ENCODE data around the gene SAFB2. TPM values are rescaled to one million over a fixed set of nuclear protein-coding genes. Genes with fewer than 3 reads are reported as not detected.

SAFB2 gene
- total and polyA plus RNA-seq, 2 donors (not counting 1 experiment from before 2014, with no cell fraction given), result 76.5 to 242 TPM

DNA sequence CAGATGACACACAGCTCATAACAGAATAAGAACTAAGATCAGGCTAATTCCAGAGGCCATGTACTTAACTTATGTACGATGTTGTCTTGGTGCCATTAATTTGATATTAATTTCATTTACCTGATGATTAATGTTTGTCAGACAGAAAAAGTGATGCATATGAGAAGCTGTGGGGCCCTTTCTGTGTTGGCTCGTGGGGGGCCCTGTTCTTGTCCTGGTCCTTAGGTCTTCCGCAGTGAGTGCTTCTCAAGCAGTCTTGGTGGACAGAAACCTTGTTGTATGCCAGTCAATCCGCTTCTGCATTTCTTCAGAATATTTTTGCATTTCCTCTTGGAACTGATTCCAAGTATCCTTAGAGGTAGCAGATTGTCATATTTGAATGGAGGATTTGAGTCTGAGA, 20.5 kb upstream of the SAFB2 start:
- Mint-ChIP-seq H3K4me1 (peaks cover 13% of the 10 kb centered on the region), H3K9me3 (ENCODE audit: insufficient read depth) (no peaks in the 10 kb centered on the region), H3K4me3 (no peak overlapping the region), H3K27ac (no peak overlapping the region), H3K27me3 (no peaks in the 10 kb centered on the region)
- TF ChIP-seq EZH2 (IDR thresholded peaks at IDR 0.05; ENCODE audit: borderline replicate concordance, insufficient read depth, low read depth, low read length, poor library complexity, severe bottlenecking), result no peak
- TF ChIP-seq, protein P1, sequence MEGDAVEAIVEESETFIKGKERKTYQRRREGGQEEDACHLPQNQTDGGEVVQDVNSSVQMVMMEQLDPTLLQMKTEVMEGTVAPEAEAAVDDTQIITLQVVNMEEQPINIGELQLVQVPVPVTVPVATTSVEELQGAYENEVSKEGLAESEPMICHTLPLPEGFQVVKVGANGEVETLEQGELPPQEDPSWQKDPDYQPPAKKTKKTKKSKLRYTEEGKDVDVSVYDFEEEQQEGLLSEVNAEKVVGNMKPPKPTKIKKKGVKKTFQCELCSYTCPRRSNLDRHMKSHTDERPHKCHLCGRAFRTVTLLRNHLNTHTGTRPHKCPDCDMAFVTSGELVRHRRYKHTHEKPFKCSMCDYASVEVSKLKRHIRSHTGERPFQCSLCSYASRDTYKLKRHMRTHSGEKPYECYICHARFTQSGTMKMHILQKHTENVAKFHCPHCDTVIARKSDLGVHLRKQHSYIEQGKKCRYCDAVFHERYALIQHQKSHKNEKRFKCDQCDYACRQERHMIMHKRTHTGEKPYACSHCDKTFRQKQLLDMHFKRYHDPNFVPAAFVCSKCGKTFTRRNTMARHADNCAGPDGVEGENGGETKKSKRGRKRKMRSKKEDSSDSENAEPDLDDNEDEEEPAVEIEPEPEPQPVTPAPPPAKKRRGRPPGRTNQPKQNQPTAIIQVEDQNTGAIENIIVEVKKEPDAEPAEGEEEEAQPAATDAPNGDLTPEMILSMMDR (IDR thresholded peaks at IDR 0.05), result no peak
- no peak overlapping the region for H3K4me2 ChIP-seq (replicated peaks; ENCODE audit: low read depth, low read length, poor library complexity, severe bottlenecking)
- no peak overlapping the region for H3K27ac ChIP-seq (ENCODE audit: low read length in 2 of 2)
- ChIA-PET CTCF (interaction anchor here (0.6 kb wide), 1 partner anchor 1312 kb away, joined by 3 read pairs; no protein-coding TSS in a partner anchor), POLR2A (no interaction called here)
- peaks cover 98% of the 10 kb centered on the region for H3K79me2 ChIP-seq (ENCODE audit: control insufficient read depth, insufficient read depth, low read length)
- H3K9me3 ChIP-seq (ENCODE audit: control extremely low read depth in 1 of 3, control insufficient read depth in 2 of 3, insufficient read depth in 1 of 3, low read length in 2 of 3), result no peaks in the 10 kb centered on the region
- peaks cover 0 to 66% of the 10 kb centered on the region in 2 experiments for H3K36me3 ChIP-seq (replicated peaks in 1 of 2; ENCODE audit: control extremely low read depth in 1 of 2, control insufficient read depth in 1 of 2, extremely low read depth in 1 of 2, insufficient read depth in 2 of 2, low read length in 1 of 2)
- DNase-seq, result no peak
- peaks cover 97% of the 10 kb centered on the region for H4K20me1 ChIP-seq (ENCODE audit: control insufficient read depth, insufficient read depth, low read length, poor library complexity, severe bottlenecking)
- H3K27me3 ChIP-seq (replicated peaks in 1 of 4; ENCODE audit: control extremely low read depth in 1 of 4, control insufficient read depth in 3 of 4, insufficient read depth in 4 of 4, low read length in 3 of 4), result no peaks in the 10 kb centered on the region
- H3K4me1 ChIP-seq (ENCODE audit: control insufficient read depth in 2 of 2, insufficient read depth in 2 of 2, low read length in 2 of 2), result no peaks in the 10 kb centered on the region
- 91% methylated on average over 3 of the region's 4 CpGs for WGBS (ENCODE audit: insufficient coverage)
- intact Hi-C loops (cut with micrococcal nuclease), result no loop called here
- no peak overlapping the region for H3K4me3 ChIP-seq (ENCODE audit: control extremely low read depth in 1 of 5, extremely low read depth in 1 of 5, insufficient read depth in 1 of 5, low read depth in 2 of 5, low read length in 4 of 5)
- no peak overlapping the region for H2AFZ ChIP-seq (ENCODE audit: insufficient read depth, low read depth, low read length, poor library complexity, severe bottlenecking)
- no peak for ATAC-seq (ENCODE audit: low read depth)
- no peak overlapping the region for H3K9ac ChIP-seq (ENCODE audit: low read length)

DNA sequence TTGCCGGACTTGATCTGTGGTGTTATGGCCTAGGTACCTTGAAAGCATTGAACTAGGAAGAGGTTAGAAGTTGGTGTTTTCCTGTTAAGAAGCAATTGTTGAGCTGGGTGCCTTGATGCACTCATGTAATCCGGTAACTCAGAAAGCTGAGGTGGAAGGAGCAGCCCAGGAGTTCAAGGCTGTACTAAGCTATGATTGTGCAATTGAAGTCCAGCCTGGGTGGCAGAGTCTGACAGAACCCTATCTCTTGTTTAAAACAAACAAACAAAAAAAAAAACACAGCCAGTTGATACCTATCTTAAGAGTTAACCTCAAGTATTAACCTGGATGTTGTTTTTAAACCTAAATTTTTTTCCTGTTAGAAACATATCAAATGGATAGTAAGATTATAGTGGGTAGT, 19.6 kb upstream of the SAFB2 start:
- ATAC-seq (ENCODE audit: low read depth) (no peak), DNase-seq (no peak)
- no peak overlapping the region for H3K27ac ChIP-seq (ENCODE audit: low read length in 2 of 2)
- Mint-ChIP-seq H3K27ac (no peak overlapping the region), H3K27me3 (no peaks in the 10 kb centered on the region), H3K9me3 (ENCODE audit: insufficient read depth) (no peaks in the 10 kb centered on the region), H3K4me1 (peaks cover 20% of the 10 kb centered on the region), H3K4me3 (no peak overlapping the region)
- no peak for TF ChIP-seq EZH2 (IDR thresholded peaks at IDR 0.05; ENCODE audit: borderline replicate concordance, insufficient read depth, low read depth, low read length, poor library complexity, severe bottlenecking)
- TF ChIP-seq, protein P1 (IDR thresholded peaks at IDR 0.05), result no peak
- CTCF ChIA-PET, result interaction anchor here (0.6 to 1.0 kb wide), 2 partner anchors 30 to 1312 kb away, joined by 3 read pairs; no protein-coding TSS in a partner anchor
- no peaks in the 10 kb centered on the region for H3K9me3 ChIP-seq (ENCODE audit: control extremely low read depth in 1 of 3, control insufficient read depth in 2 of 3, insufficient read depth in 1 of 3, low read length in 2 of 3)
- H2AFZ ChIP-seq (ENCODE audit: insufficient read depth, low read depth, low read length, poor library complexity, severe bottlenecking), result no peak overlapping the region
- 100% methylated on average over 1 of the region's 2 CpGs for WGBS (ENCODE audit: insufficient coverage)
- peaks cover 100% of the 10 kb centered on the region for H3K79me2 ChIP-seq (ENCODE audit: control insufficient read depth, insufficient read depth, low read length)
- H3K4me1 ChIP-seq (ENCODE audit: control insufficient read depth in 2 of 2, insufficient read depth in 2 of 2, low read length in 2 of 2), result no peaks in the 10 kb centered on the region
- no peaks in the 10 kb centered on the region for H3K27me3 ChIP-seq (replicated peaks in 1 of 4; ENCODE audit: control extremely low read depth in 1 of 4, control insufficient read depth in 3 of 4, insufficient read depth in 4 of 4, low read length in 3 of 4)
- POLR2A ChIA-PET, result no interaction called here
- no peak overlapping the region for H3K9ac ChIP-seq (ENCODE audit: low read length)
- peaks cover 2 to 57% of the 10 kb centered on the region in 2 experiments for H3K36me3 ChIP-seq (replicated peaks in 1 of 2; ENCODE audit: control extremely low read depth in 1 of 2, control insufficient read depth in 1 of 2, extremely low read depth in 1 of 2, insufficient read depth in 2 of 2, low read length in 1 of 2)
- H3K4me2 ChIP-seq (replicated peaks; ENCODE audit: low read depth, low read length, poor library complexity, severe bottlenecking), result no peak overlapping the region
- peaks cover 97% of the 10 kb centered on the region for H4K20me1 ChIP-seq (ENCODE audit: control insufficient read depth, insufficient read depth, low read length, poor library complexity, severe bottlenecking)
- intact Hi-C loops (cut with micrococcal nuclease), result no loop called here
- no peak overlapping the region for H3K4me3 ChIP-seq (ENCODE audit: control extremely low read depth in 1 of 5, extremely low read depth in 1 of 5, insufficient read depth in 1 of 5, low read depth in 2 of 5, low read length in 4 of 5)

All from B cell (primary cell).